Left forelimb (tissue), 1 donor: ENCODE data around the gene STK36.

Source experiments
- DNase-seq: peaks from one replicate; pipeline ENCODE4 v3.0.0-alpha.2; 2018; ENCODE audit warnings: low spot score

STK36 gene, protein sequence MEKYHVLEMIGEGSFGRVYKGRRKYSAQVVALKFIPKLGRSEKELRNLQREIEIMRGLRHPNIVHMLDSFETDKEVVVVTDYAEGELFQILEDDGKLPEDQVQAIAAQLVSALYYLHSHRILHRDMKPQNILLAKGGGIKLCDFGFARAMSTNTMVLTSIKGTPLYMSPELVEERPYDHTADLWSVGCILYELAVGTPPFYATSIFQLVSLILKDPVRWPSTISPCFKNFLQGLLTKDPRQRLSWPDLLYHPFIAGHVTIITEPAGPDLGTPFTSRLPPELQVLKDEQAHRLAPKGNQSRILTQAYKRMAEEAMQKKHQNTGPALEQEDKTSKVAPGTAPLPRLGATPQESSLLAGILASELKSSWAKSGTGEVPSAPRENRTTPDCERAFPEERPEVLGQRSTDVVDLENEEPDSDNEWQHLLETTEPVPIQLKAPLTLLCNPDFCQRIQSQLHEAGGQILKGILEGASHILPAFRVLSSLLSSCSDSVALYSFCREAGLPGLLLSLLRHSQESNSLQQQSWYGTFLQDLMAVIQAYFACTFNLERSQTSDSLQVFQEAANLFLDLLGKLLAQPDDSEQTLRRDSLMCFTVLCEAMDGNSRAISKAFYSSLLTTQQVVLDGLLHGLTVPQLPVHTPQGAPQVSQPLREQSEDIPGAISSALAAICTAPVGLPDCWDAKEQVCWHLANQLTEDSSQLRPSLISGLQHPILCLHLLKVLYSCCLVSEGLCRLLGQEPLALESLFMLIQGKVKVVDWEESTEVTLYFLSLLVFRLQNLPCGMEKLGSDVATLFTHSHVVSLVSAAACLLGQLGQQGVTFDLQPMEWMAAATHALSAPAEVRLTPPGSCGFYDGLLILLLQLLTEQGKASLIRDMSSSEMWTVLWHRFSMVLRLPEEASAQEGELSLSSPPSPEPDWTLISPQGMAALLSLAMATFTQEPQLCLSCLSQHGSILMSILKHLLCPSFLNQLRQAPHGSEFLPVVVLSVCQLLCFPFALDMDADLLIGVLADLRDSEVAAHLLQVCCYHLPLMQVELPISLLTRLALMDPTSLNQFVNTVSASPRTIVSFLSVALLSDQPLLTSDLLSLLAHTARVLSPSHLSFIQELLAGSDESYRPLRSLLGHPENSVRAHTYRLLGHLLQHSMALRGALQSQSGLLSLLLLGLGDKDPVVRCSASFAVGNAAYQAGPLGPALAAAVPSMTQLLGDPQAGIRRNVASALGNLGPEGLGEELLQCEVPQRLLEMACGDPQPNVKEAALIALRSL (N-terminal part only)

GRCh38 chr2:218671654-218672566 is at the start of gene STK36, which contains the start of gene RNF25:
Gene STK36 (plus strand): TSS chr2:218672086. CDS start chr2:218672830, 744 bp downstream.
Gene RNF25 (minus strand): TSS chr2:218672002. CDS start chr2:218671970, 32 bp downstream.
- peak; percentile 92 for DNase-seq

GRCh38 chr2:218622606-218623365 is 49.1 kb upstream of the STK36 start:
- no peak for DNase-seq

- DNase-seq = no peak
Measured at GRCh38 chr2:218623366-218623705, 48.5 kb upstream of the STK36 start.

- no peak for DNase-seq
Measured at GRCh38 chr2:218626369-218626768, 45.5 kb upstream of the STK36 start.

DNA sequence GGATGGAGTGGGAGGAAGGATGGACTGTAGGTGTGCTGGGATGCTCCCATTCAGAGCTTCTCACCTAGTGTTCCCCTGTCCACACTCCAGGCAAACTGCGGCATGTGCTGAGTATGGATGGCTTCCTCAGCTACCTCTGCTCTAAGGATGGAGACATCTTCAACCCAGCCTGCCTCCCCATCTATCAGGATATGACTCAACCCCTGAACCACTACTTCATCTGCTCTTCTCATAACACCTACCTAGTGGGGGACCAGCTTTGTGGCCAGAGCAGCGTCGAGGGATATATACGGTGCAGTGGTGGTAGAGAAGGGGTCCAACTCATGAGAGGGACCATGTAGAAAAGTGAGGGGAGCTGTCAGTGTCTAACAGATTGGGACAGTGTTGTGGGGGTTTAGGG is 43.9 kb upstream of the STK36 start:
- no peak for DNase-seq

GRCh38 chr2:218631837-218632236 is 40.0 kb upstream of the STK36 start:
- no peak for DNase-seq

DNA sequence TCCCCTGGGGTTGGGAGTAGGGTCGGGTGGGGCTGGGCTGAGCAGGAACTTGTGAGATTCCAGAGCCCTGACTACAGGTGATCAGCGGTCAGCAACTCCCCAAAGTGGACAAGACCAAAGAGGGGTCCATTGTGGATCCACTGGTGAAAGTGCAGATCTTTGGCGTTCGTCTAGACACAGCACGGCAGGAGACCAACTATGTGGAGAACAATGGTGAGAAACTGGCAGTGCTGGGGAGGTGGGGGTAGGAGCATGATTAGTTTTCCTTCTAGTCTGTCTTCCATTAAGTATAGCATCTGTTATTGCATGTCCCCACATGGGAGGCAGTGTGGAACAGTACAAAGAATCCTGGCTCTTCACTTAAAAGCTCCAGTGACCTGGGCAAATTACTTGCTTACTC is 36.2 kb upstream of the STK36 start:
- DNase-seq = no peak

GRCh38 chr2:218638372-218638771 is 33.5 kb upstream of the STK36 start:
- DNase-seq = no peak

- DNase-seq = no peak
Measured at GRCh38 chr2:218642121-218642656, 29.7 kb upstream of the STK36 start.

DNA sequence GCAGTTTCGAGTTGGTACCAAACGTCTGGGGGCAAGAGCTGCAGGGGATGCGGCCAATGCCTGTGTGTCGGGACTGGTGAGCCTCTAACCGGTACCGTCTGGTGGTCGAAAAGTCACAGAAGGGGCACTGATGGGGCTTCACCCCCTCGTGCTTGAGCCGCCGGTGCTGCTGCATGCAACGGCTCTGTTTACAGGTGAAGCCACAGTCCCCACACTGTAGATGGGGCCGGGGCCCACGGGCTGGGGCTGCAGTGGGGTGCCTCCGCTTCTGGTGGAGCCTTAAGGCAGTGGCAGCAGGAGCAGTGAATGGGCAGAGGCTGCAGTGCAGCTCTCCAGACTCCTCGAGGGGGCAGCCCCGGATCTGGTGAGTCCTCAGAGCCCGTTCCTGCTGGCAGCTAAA is 29.1 kb upstream of the STK36 start:
- DNase-seq = no peak

GRCh38 chr2:218643751-218644310 is 28.1 kb upstream of the STK36 start:
- DNase-seq = no peak

DNA sequence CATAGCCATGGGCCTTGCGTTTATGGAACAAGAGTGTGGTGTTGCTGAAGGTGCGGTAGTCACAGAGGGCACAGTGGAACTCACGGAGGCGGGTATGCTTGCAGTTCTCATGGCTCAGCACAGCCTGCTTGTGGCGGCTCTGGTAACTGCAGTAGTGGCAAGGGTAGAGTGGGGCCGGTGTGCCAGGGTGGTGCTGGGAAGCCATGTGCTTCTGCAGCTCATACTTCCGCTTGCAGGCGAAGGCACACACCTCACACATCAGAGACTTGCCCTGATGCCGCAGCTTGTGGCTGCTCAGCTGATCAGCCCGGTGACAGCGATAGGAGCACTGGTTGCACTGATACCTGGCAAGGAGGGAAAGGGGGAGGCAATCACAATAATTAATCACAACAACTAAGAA is 27.2 kb upstream of the STK36 start:
- DNase-seq = no peak

- DNase-seq = no peak
Measured at GRCh38 chr2:218645126-218645525, 26.8 kb upstream of the STK36 start.

- no peak for DNase-seq
Measured at GRCh38 chr2:218648088-218648786, 23.6 kb upstream of the STK36 start.

DNA sequence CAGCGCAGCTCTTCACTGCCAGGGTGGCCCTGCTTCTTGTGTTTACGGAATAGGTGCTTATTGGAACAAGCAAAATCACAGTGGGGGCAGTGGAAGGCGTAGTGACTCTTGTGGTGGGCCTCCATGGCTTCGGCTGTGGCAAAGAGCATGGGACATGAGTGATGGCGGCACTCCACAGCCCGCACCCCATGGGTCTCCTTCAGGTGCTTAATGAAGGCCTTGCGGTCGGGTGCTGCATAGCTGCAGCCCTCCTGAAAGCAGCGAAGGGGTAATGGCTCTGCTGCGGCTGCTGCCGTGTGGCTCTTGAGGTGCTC is 23.1 kb upstream of the STK36 start:
- DNase-seq = no peak

DNA sequence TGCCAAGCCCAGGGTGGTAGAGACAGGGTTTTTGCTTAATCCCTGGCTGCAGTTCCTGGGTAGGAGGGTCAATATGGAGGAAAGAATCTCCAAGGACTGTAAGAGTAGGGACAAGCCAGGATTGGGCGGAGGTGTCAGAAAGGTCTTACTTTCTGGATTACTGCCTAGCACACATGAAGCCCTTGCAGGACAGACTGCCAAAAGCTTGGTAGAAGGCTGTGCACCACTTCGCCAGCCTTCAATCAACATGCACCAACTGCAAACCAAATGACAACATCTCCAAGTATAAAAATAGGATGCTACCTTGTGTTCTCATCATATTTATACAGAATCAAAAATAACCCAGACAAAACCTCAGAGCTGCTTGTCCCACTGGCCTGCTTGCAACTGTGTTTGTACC is 16.1 kb upstream of the STK36 start:
- no peak for DNase-seq

GRCh38 chr2:218658671-218659257 is 13.1 kb upstream of the STK36 start:
- DNase-seq = no peak

DNA sequence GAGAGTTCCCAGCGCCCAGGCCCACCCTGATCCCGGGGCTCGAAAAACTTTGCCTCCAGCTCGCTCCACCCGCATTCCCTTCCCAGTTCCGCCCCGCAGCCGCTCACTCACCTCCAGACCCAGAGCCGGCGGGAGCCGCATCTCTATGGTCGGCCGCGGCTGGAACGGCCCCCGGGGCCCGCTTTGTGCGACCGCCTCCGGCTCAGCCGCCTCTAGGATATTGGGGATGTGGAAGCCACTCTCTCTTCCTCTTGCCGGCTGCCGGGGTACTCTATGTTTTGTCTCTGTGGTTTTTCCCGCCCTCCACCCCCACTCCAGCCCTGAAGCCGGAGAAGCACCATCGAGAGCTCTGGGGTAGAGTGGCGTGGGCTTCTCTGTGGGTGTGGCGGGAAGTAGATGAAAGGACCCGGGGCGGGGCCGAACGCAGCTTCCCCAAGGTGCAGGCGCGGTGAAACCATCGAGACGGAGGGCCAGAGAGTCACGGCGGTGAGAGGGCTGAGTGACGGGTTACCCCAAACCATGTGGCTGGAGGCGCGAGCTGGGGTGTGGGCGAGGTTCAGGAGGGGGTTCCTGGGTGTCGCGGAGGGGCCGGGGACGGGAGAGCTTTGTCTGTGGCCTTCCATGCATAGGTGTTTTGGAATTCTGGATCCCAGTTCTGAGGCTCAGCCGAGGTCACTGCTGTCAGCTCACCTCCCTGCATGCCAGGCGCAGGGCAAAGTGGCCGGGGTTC is 12.5 kb upstream of the STK36 start, which contains the start of the genes BCS1L and ZNF142:
TSS of gene BCS1L (plus strand) at position 426 of the 730 bp plus-strand sequence. CDS start 1,305 bp downstream, outside the sequence.
TSS of gene ZNF142 (minus strand) at position 366 of the 730 bp plus-strand sequence. CDS start 3,194 bp downstream, outside the sequence.
- DNase-seq = peak; percentile 92
